ENCODE measurements around the gene KRT9. TPM values are rescaled to one million over a fixed set of nuclear protein-coding genes. Genes with fewer than 3 reads are reported as not detected.
A peak's percentile ranks its signal among the peaks of the same experiment; 100 is the strongest.

Gene KRT9
- total RNA-seq, 1 experiment from 2014 or later, result not detected

GRCh38 chr17:41534899-41535546, 36.8 kb downstream of the KRT9 start:
- Histone ChIP-seq H3F3A (ENCODE audit: low read length, unreplicated experiment) (no peaks in the 10 kb centered on the region), H3K4me1 (ENCODE audit: insufficient read depth, low read length) (peaks cover 59% of the 10 kb centered on the region), H3K4me2 (ENCODE audit: low read length) (0 out of 2 replicates have a peak overlapping the region, but pooled peaks have one; percentile 54), H3K9me2 (replicated peaks; ENCODE audit: low read length) (no peaks in the 10 kb centered on the region), H3K9me3 (ENCODE audit: low read length) (no peaks in the 10 kb centered on the region), H2AFZ (ENCODE audit: low read length) (no peak overlapping the region), H3K27ac (ENCODE audit: low read length) (no peak overlapping the region), H3K36me3 (ENCODE audit: low read depth, low read length) (no peaks in the 10 kb centered on the region), H4K20me1 (ENCODE audit: low read length) (no peaks in the 10 kb centered on the region), H3K27me3 (ENCODE audit: low read length) (no peaks in the 10 kb centered on the region), H3K4me3 (ENCODE audit: low read length) (no peak overlapping the region), H3K9ac (ENCODE audit: low read length) (no peak overlapping the region), H3K79me2 (ENCODE audit: low read length) (no peaks in the 10 kb centered on the region)
- no TSS peak for BruUV-seq (replicated peaks)
- ATAC-seq (no peak), DNase-seq (no peak)
- ChIA-PET POLR2A (ENCODE audit: unreplicated experiment) (no interaction called here), CTCF (interaction anchor here (0.5 kb wide), 1 partner anchor 121 kb away, joined by 9 read pairs; no protein-coding TSS in a partner anchor)
- TF ChIP-seq CTCF (conservative IDR thresholded peaks at IDR 0.05; ENCODE audit: low read depth, low read length), result 0 out of 2 replicates have a peak, but pooled peaks have one; percentile 13
- TF ChIP-seq EZH2phosphoT487 (IDR thresholded peaks at IDR 0.05; ENCODE audit: borderline replicate concordance, low read length), result no peak
- intact Hi-C loops (cut with micrococcal nuclease), result no loop called here

GRCh38 chr17:41533613-41534012, 38.2 kb downstream of the KRT9 start:
- H3K27ac ChIP-seq (ENCODE audit: low read length), result no peak overlapping the region
- DNase-seq, result no peak
- POLR2A ChIA-PET (ENCODE audit: unreplicated experiment), result no interaction called here
- no peak for ATAC-seq
- H3K9me3 ChIP-seq (ENCODE audit: low read length), result no peaks in the 10 kb centered on the region
- H3K27me3 ChIP-seq (ENCODE audit: low read length), result no peaks in the 10 kb centered on the region
- no peak overlapping the region for H3K9ac ChIP-seq (ENCODE audit: low read length)
- H3K36me3 ChIP-seq (ENCODE audit: low read depth, low read length), result no peaks in the 10 kb centered on the region
- H3F3A ChIP-seq (ENCODE audit: low read length, unreplicated experiment), result peaks cover 5% of the 10 kb centered on the region
- CTCF ChIA-PET, result no interaction called here
- no TSS peak for BruUV-seq (replicated peaks)
- intact Hi-C loops (cut with micrococcal nuclease), result no loop called here
- TF ChIP-seq EZH2 (IDR thresholded peaks at IDR 0.05; ENCODE audit: low read length, unreplicated experiment) (no peak), CTCF (conservative IDR thresholded peaks at IDR 0.05; ENCODE audit: low read depth, low read length) (no peak), EZH2phosphoT487 (IDR thresholded peaks at IDR 0.05; ENCODE audit: borderline replicate concordance, low read length) (no peak)
- H3K4me1 ChIP-seq (ENCODE audit: insufficient read depth, low read length), result peaks cover 62% of the 10 kb centered on the region
- H3K9me2 ChIP-seq (replicated peaks; ENCODE audit: low read length), result no peaks in the 10 kb centered on the region
- no peak overlapping the region for H3K4me3 ChIP-seq (ENCODE audit: low read length)
- peaks cover 10% of the 10 kb centered on the region for H3K79me2 ChIP-seq (ENCODE audit: low read length)
- no peak overlapping the region for H3K4me2 ChIP-seq (ENCODE audit: low read length)
- no peaks in the 10 kb centered on the region for H4K20me1 ChIP-seq (ENCODE audit: low read length)
- H2AFZ ChIP-seq (ENCODE audit: low read length), result no peak overlapping the region

GRCh38 chr17:41532947-41533570, 38.8 kb downstream of the KRT9 start:
- DNase-seq, result no peak
- BruUV-seq (replicated peaks), result no TSS peak
- TF ChIP-seq EZH2phosphoT487 (IDR thresholded peaks at IDR 0.05; ENCODE audit: borderline replicate concordance, low read length), result no peak
- TF ChIP-seq EZH2 (IDR thresholded peaks at IDR 0.05; ENCODE audit: low read length, unreplicated experiment), result no peak
- TF ChIP-seq CTCF (conservative IDR thresholded peaks at IDR 0.05; ENCODE audit: low read depth, low read length), result no peak
- Histone ChIP-seq H4K20me1 (ENCODE audit: low read length) (no peaks in the 10 kb centered on the region), H3K9ac (ENCODE audit: low read length) (no peak overlapping the region), H2AFZ (ENCODE audit: low read length) (no peak overlapping the region), H3F3A (ENCODE audit: low read length, unreplicated experiment) (peaks cover 5% of the 10 kb centered on the region), H3K27ac (ENCODE audit: low read length) (no peak overlapping the region), H3K27me3 (ENCODE audit: low read length) (no peaks in the 10 kb centered on the region), H3K9me3 (ENCODE audit: low read length) (no peaks in the 10 kb centered on the region), H3K4me3 (ENCODE audit: low read length) (no peak overlapping the region), H3K36me3 (ENCODE audit: low read depth, low read length) (no peaks in the 10 kb centered on the region), H3K9me2 (replicated peaks; ENCODE audit: low read length) (no peaks in the 10 kb centered on the region), H3K4me1 (ENCODE audit: insufficient read depth, low read length) (peaks cover 59% of the 10 kb centered on the region), H3K4me2 (ENCODE audit: low read length) (no peak overlapping the region), H3K79me2 (ENCODE audit: low read length) (peaks cover 16% of the 10 kb centered on the region)
- no peak for ATAC-seq
- intact Hi-C loops (cut with micrococcal nuclease), result no loop called here
- ChIA-PET CTCF (interaction anchor here (0.6 kb wide), 1 partner anchor 11 kb away, joined by 4 read pairs; no protein-coding TSS in a partner anchor), POLR2A (ENCODE audit: unreplicated experiment) (no interaction called here)
